Sigmoid colon (tissue), 4 donors: Measurements from ENCODE around the gene RAD51D.

Experiments
- CTCF ChIP-seq, 4 experiments: fragments of 450-650 bp in 3 of 4; fragments of 200-600 bp in 1 of 4; IDR thresholded peaks; one replicate each; pipeline ENCODE4 v1.5.1; 2016 to 2019; ENCODE audit warnings: antibody characterized with exemption in 4 of 4, mild to moderate bottlenecking in 3 of 4, moderate library complexity in 2 of 4
- EP300 ChIP-seq, 4 donors: sonication (generic); formaldehyde crosslinking; IDR thresholded peaks; one replicate each; pipeline ENCODE4 v1.6.1; 2017; ENCODE audit warnings: antibody characterized with exemption in 4 of 4
- POLR2A ChIP-seq, 2 donors: fragments of 450-650 bp; IDR thresholded peaks; one replicate each; pipeline ENCODE4 v1.6.1; 2016; ENCODE audit warnings: antibody characterized with exemption in 2 of 2, mild to moderate bottlenecking in 2 of 2, moderate library complexity in 2 of 2
- POLR2AphosphoS5 ChIP-seq, 4 donors: sonication (generic); formaldehyde crosslinking; IDR thresholded peaks; one replicate each; pipeline ENCODE4 v1.6.1; 2017; ENCODE audit warnings: antibody characterized with exemption in 4 of 4

GRCh38 chr17:35079547-35080423, 39.9 kb downstream of the RAD51D start:
- TF ChIP-seq POLR2A (IDR thresholded peaks at IDR 0.05) (no peak), CTCF (IDR thresholded peaks at IDR 0.05) (no peak), EP300 (IDR thresholded peaks at IDR 0.05) (no peak), POLR2AphosphoS5 (IDR thresholded peaks at IDR 0.05) (no peak)
